ENCODE results near the gene BID. TPM values are rescaled to one million over a fixed set of nuclear protein-coding genes. Genes with fewer than 3 reads are reported as not detected.

BID gene
- total RNA-seq, 2 experiments from 2014 or later, result 59.9 to 60.3 TPM

DNA sequence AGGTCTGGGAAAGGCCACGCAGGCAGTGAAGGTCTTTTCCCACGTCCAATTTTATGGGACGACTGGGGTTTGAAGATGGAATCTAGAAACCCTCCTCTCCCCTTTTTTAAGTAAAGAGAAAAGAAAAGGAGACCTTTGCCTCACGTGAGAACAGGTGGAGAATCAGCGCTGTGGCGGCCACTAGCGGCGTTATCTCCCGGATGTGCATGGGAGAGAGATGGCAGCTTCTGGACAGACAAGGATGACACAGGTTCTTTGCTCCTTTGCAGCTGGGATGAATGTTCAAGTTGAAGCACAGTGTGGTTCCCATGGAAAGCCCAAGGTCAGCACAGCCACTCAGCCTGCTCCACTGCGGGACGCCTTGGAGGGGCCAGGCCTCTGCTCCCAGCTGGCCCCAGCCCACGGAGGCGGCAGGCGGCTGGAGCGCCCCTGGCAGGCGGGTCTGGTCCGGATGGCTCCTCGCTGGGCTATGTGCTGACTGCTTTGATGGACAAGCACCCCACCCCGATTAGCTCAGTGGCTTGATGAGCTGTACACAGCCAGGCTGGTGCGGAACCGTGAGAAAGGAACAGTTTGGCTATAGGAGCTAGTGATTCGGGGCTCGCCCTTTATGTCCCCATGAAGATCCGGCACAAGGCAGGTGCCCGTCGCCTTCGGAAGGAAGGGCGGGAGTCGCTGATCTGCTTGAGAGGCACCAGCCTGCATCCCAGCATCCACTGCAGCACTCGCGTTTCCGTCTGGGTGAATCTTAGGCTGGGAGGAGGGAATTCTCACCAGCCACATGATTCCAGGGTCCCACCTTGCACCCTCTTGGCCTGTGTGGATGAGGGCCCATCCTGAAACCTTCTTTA, 14.5 kb upstream of the BID start:
- DNase-seq (ENCODE audit: low spot score), result no peak
- Histone ChIP-seq H3K27ac (ENCODE audit: low read depth, low read length, poor library complexity, severe bottlenecking) (no peak overlapping the region), H3K9me3 (ENCODE audit: low read length) (no peaks in the 10 kb centered on the region), H3K4me3 (ENCODE audit: low read depth, low read length, poor library complexity, severe bottlenecking) (no peak overlapping the region), H4K20me1 (ENCODE audit: insufficient read depth, low read length) (no peaks in the 10 kb centered on the region), H3K79me2 (ENCODE audit: insufficient read depth, low read depth, low read length) (no peaks in the 10 kb centered on the region), H2AFZ (ENCODE audit: low read length) (no peak overlapping the region), H3K4me1 (ENCODE audit: insufficient read depth, low read length, poor library complexity, severe bottlenecking) (peaks cover 8% of the 10 kb centered on the region), H3K4me2 (ENCODE audit: low read length) (no peak overlapping the region), H3K36me3 (ENCODE audit: insufficient read depth, low read length) (peaks cover 58% of the 10 kb centered on the region), H3K9me2 (ENCODE audit: insufficient read depth, low read length) (no peaks in the 10 kb centered on the region)
- CTCF ChIA-PET (ENCODE audit: unreplicated experiment), result no interaction called here
- POLR2A ChIA-PET, result no interaction called here
- no peak for TF ChIP-seq EZH2phosphoT487 (IDR thresholded peaks at IDR 0.05; ENCODE audit: borderline replicate concordance, low read depth, low read length)
- TF ChIP-seq, protein P1, sequence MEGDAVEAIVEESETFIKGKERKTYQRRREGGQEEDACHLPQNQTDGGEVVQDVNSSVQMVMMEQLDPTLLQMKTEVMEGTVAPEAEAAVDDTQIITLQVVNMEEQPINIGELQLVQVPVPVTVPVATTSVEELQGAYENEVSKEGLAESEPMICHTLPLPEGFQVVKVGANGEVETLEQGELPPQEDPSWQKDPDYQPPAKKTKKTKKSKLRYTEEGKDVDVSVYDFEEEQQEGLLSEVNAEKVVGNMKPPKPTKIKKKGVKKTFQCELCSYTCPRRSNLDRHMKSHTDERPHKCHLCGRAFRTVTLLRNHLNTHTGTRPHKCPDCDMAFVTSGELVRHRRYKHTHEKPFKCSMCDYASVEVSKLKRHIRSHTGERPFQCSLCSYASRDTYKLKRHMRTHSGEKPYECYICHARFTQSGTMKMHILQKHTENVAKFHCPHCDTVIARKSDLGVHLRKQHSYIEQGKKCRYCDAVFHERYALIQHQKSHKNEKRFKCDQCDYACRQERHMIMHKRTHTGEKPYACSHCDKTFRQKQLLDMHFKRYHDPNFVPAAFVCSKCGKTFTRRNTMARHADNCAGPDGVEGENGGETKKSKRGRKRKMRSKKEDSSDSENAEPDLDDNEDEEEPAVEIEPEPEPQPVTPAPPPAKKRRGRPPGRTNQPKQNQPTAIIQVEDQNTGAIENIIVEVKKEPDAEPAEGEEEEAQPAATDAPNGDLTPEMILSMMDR (conservative IDR thresholded peaks at IDR 0.05; ENCODE audit: low read length), result no peak
- intact Hi-C loops (cut with micrococcal nuclease; ENCODE audit: unreplicated experiment), result no loop called here
- no TSS peak for BruUV-seq (replicated peaks)

DNA sequence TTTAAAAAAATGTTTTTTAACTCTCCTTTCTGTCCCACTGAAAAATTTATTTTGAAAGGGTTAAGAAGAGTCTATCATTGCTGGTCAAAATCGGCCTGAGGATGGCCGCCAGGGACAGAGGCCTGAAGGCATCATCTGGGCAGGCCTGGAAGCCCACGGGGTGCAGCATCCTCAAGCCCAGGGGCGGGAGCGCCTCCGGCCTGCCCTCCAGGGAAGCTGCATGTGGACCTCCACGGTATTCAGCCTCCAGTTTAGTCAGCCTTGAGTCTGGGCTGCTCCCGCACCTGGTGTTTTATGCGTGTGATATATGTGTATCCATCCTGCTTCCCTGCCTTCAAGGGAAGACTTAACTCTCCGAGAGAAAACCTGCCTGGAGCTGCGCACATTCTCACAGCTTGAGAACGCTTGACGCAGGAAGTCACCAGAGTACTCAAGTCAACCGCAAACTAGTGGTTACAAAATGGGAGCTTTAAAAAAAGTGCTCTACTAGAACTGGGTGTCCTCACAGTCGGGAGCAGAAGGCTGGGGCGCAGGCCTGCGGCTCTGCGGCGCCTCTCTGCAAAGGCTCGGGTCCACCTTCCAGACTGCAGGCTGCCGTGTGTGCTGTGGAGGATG, 13.6 kb upstream of the BID start:
- TF ChIP-seq, protein P1 (conservative IDR thresholded peaks at IDR 0.05; ENCODE audit: low read length), result no peak
- no peak for TF ChIP-seq EZH2phosphoT487 (IDR thresholded peaks at IDR 0.05; ENCODE audit: borderline replicate concordance, low read depth, low read length)
- Histone ChIP-seq H3K4me2 (ENCODE audit: low read length) (no peak overlapping the region), H3K79me2 (ENCODE audit: insufficient read depth, low read depth, low read length) (no peaks in the 10 kb centered on the region), H2AFZ (ENCODE audit: low read length) (no peak overlapping the region), H3K27ac (ENCODE audit: low read depth, low read length, poor library complexity, severe bottlenecking) (no peak overlapping the region), H3K9me2 (ENCODE audit: insufficient read depth, low read length) (no peaks in the 10 kb centered on the region), H3K36me3 (ENCODE audit: insufficient read depth, low read length) (peaks cover 49% of the 10 kb centered on the region), H3K4me1 (ENCODE audit: insufficient read depth, low read length, poor library complexity, severe bottlenecking) (peaks cover 8% of the 10 kb centered on the region), H3K9me3 (ENCODE audit: low read length) (no peaks in the 10 kb centered on the region), H3K4me3 (ENCODE audit: low read depth, low read length, poor library complexity, severe bottlenecking) (no peak overlapping the region), H4K20me1 (ENCODE audit: insufficient read depth, low read length) (no peaks in the 10 kb centered on the region)
- no peak for DNase-seq (ENCODE audit: low spot score)
- CTCF ChIA-PET (ENCODE audit: unreplicated experiment), result no interaction called here
- POLR2A ChIA-PET, result no interaction called here
- BruUV-seq (replicated peaks), result TSS peak; percentile 68
- intact Hi-C loops (cut with micrococcal nuclease; ENCODE audit: unreplicated experiment), result no loop called here

DNA sequence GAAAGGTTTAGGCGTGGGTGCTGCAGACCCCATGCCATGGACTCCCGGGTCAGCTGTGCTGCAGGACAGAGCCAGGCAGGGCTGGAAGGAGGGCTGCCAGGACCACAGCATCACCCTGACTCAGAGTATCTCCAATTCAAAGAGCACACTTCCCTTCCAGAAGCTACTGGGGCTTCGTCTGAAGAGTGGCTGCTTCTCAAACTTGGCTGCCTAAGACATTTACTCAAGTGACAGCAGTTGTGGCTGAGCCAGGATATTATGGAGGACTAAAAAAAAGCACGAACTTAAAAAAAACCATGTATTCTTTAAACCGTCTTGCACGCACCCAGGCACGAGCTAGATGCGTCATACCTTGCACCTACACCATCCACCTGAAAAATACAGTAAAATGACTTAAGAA, 13.0 kb upstream of the BID start:
- no peak overlapping the region for H3K4me2 ChIP-seq (ENCODE audit: low read length)
- H3K9me2 ChIP-seq (ENCODE audit: insufficient read depth, low read length), result no peaks in the 10 kb centered on the region
- no peaks in the 10 kb centered on the region for H3K9me3 ChIP-seq (ENCODE audit: low read length)
- DNase-seq (ENCODE audit: low spot score), result no peak
- H3K4me3 ChIP-seq (ENCODE audit: low read depth, low read length, poor library complexity, severe bottlenecking), result no peak overlapping the region
- POLR2A ChIA-PET, result no interaction called here
- H4K20me1 ChIP-seq (ENCODE audit: insufficient read depth, low read length), result no peaks in the 10 kb centered on the region
- no peak overlapping the region for H3K27ac ChIP-seq (ENCODE audit: low read depth, low read length, poor library complexity, severe bottlenecking)
- no peak overlapping the region for H2AFZ ChIP-seq (ENCODE audit: low read length)
- TF ChIP-seq, protein P1 (conservative IDR thresholded peaks at IDR 0.05; ENCODE audit: low read length), result no peak
- H3K4me1 ChIP-seq (ENCODE audit: insufficient read depth, low read length, poor library complexity, severe bottlenecking), result peaks cover 8% of the 10 kb centered on the region
- intact Hi-C loops (cut with micrococcal nuclease; ENCODE audit: unreplicated experiment), result no loop called here
- CTCF ChIA-PET (ENCODE audit: unreplicated experiment), result interaction anchor here (2.4 kb wide), 1 partner anchor 9 kb away, joined by 11 read pairs; no protein-coding TSS in a partner anchor
- no peaks in the 10 kb centered on the region for H3K79me2 ChIP-seq (ENCODE audit: insufficient read depth, low read depth, low read length)
- peaks cover 43% of the 10 kb centered on the region for H3K36me3 ChIP-seq (ENCODE audit: insufficient read depth, low read length)
- no TSS peak for BruUV-seq (replicated peaks)

All from OCI-LY7 (cell line).